ENCODE measurements around the gene MMAB. TPM values are rescaled to one million over a fixed set of nuclear protein-coding genes. Genes with fewer than 3 reads are reported as not detected.
A peak's percentile ranks its signal among the peaks of the same experiment; 100 is the strongest.

The MMAB gene
- total RNA-seq, 2 donors from 2014 or later: 12.5 to 29.7 TPM

DNA sequence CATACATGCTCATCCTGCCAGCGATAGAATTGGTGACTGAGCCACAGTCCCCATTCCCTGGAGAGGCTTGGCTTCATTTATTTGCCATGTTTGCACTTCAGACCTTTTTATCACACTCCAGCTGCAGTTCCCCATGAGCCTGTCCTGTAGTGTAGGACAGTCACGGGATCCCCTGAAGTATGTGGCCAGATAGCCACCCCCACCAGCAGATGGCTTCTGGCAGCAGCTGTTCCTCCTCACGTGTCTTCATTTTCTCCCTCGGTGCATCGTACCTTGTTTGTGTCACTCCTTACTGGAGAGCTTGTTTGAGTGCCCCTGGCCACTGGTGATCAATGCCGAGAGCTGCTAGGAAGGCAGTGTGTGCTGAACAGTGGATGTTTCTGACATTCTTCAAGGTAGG lies 55.7 kb downstream of the MMAB start:
- DNase-seq (peak in 1 of 4 donors; percentile 12), ATAC-seq (no peak)

DNA sequence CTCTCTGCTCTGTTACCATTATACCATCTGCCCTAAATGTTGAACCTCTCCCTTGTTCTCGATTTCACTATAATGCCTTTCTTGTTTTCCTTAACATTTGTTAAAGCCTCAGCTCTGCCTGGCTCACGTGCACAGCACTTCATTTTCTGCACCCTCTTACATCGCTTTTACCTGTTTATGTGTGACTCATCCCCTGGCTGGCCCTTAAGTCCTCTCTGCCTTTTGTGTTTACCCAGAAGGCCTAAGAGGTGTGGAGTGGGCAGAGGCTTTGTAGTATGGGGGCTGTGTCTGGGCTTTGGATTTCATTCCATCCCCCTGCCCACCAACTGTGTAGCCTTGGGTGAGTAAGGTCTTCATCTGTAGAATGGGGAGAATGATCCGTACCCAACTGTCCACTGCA lies 59.3 kb downstream of the MMAB start:
- H3K27ac ChIP-seq: no peak overlapping the region

More for the DNA sequence above, 55.7 kb downstream of the MMAB start:
- H3K4me3 ChIP-seq: no peak overlapping the region
- no peaks in the 10 kb centered on the region for H3K9me3 ChIP-seq
- WGBS, 2 donors: 78 to 87% methylated on average over 3 to 6 of the region's 6 CpGs
- TF ChIP-seq POLR2A (IDR thresholded peaks at IDR 0.05): no peak
- TF ChIP-seq, protein P1, sequence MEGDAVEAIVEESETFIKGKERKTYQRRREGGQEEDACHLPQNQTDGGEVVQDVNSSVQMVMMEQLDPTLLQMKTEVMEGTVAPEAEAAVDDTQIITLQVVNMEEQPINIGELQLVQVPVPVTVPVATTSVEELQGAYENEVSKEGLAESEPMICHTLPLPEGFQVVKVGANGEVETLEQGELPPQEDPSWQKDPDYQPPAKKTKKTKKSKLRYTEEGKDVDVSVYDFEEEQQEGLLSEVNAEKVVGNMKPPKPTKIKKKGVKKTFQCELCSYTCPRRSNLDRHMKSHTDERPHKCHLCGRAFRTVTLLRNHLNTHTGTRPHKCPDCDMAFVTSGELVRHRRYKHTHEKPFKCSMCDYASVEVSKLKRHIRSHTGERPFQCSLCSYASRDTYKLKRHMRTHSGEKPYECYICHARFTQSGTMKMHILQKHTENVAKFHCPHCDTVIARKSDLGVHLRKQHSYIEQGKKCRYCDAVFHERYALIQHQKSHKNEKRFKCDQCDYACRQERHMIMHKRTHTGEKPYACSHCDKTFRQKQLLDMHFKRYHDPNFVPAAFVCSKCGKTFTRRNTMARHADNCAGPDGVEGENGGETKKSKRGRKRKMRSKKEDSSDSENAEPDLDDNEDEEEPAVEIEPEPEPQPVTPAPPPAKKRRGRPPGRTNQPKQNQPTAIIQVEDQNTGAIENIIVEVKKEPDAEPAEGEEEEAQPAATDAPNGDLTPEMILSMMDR (IDR thresholded peaks at IDR 0.05): no peak
- peaks cover 0 to 21% of the 10 kb centered on the region in 2 donors for H3K36me3 ChIP-seq (replicated peaks in 1 of 2; ENCODE audit: insufficient read depth in 1 of 2, low read depth in 2 of 2)
- no peaks in the 10 kb centered on the region for H3K27me3 ChIP-seq
- no peaks in the 10 kb centered on the region for H3K4me1 ChIP-seq
- H3K27ac ChIP-seq: no peak overlapping the region
- intact Hi-C loops (cut with DNase I): no loop called here

DNA sequence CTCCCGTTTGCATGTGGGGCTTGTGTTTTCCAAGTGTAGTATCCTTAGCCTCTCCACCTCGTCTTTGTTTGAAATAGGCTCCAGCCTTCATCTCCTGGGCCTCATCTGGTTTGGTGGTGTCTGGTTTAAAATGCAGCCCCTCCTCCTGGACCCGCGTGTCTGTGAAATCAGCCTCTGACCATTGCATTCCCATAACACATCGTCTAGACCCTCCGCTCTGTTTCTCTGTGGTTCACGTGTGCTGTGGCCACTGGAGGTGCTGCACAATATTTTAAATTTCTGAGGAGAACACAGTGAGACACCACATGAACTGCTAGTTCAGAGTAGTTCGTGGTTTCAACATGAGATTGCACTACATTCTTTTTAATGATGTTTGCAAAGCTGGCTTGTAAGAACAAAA lies 60.3 kb downstream of the MMAB start:
- intact Hi-C loops (cut with DNase I): no loop called here
- DNase-seq: no peak
- 74 to 75% methylated on average over 8 of the region's 8 CpGs for WGBS, 2 donors
- no peaks in the 10 kb centered on the region for H3K4me1 ChIP-seq
- H3K9me3 ChIP-seq: no peaks in the 10 kb centered on the region
- TF ChIP-seq POLR2A (IDR thresholded peaks at IDR 0.05): no peak
- TF ChIP-seq, protein P1 (IDR thresholded peaks at IDR 0.05): no peak
- peaks cover 6 to 33% of the 10 kb centered on the region in 2 donors for H3K36me3 ChIP-seq (replicated peaks in 1 of 2; ENCODE audit: insufficient read depth in 1 of 2, low read depth in 2 of 2)
- ATAC-seq: no peak
- no peak overlapping the region for H3K27ac ChIP-seq
- H3K27me3 ChIP-seq: no peaks in the 10 kb centered on the region
- no peak overlapping the region for H3K4me3 ChIP-seq

More for the DNA sequence above, 59.3 kb downstream of the MMAB start:
- intact Hi-C loops (cut with DNase I): no loop called here
- H3K9me3 ChIP-seq: no peaks in the 10 kb centered on the region
- TF ChIP-seq, protein P1 (IDR thresholded peaks at IDR 0.05): no peak
- no peak for TF ChIP-seq POLR2A (IDR thresholded peaks at IDR 0.05)
- no peaks in the 10 kb centered on the region for H3K4me1 ChIP-seq
- H3K4me3 ChIP-seq: no peak overlapping the region
- H3K27me3 ChIP-seq: no peaks in the 10 kb centered on the region
- H3K36me3 ChIP-seq (replicated peaks in 1 of 2; ENCODE audit: insufficient read depth in 1 of 2, low read depth in 2 of 2): peaks cover 6 to 27% of the 10 kb centered on the region in 2 donors
- no peak for ATAC-seq
- no peak for DNase-seq
- WGBS, 2 donors: 87 to 90% methylated on average over 4 of the region's 4 CpGs

DNA sequence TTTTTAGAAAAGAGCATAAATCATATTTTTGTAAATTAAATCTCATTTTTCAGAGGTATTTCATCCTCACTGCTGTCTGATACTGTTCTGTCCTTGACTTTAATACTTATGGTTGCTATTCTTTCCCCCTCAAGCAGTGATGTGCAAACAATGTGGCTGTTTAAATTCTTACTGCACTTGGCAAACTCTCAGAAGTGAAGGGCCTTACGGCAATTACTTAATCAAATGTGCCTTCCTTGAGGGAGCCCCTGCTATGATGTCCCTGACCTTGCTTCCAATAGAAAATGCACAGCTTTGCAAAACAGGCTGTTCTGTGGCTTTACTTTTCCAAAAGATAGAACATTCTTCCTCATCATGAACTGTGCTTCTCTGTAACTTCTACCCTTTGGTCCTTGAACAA lies 60.7 kb downstream of the MMAB start:
- no peak overlapping the region for H3K27ac ChIP-seq
- no peaks in the 10 kb centered on the region for H3K9me3 ChIP-seq
- no peaks in the 10 kb centered on the region for H3K4me1 ChIP-seq
- 79 to 85% methylated on average over 1 of the region's 1 CpG for WGBS, 2 donors
- ATAC-seq (no peak), DNase-seq (no peak)
- intact Hi-C loops (cut with DNase I): no loop called here
- TF ChIP-seq, protein P1 (IDR thresholded peaks at IDR 0.05): no peak
- TF ChIP-seq POLR2A (IDR thresholded peaks at IDR 0.05): no peak
- peaks cover 6 to 32% of the 10 kb centered on the region in 2 donors for H3K36me3 ChIP-seq (replicated peaks in 1 of 2; ENCODE audit: insufficient read depth in 1 of 2, low read depth in 2 of 2)
- no peaks in the 10 kb centered on the region for H3K27me3 ChIP-seq
- no peak overlapping the region for H3K4me3 ChIP-seq

DNA sequence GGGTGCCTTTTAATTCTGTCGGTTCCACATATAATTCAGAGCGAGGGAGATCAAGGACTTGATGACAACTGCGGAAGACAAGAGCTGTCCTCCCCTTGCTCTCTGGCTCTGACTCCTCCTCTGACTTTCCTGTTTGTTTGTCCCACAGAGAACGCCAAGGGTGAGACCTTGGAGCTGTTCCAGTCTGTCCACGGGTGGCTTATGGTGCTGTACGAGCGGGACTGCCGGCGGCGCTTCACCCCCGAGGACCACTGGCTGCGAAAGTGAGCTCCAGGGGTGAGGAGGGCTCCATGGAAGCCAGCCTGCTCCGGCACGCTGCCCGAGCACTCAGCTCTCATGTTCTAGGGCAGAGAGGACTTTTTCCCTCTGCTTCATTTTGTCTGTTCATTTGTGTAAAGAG lies 63.1 kb downstream of the MMAB start:
- no peaks in the 10 kb centered on the region for H3K4me1 ChIP-seq
- intact Hi-C loops (cut with DNase I): no loop called here
- no peak for ATAC-seq
- no peaks in the 10 kb centered on the region for H3K27me3 ChIP-seq
- peaks cover 6 to 37% of the 10 kb centered on the region in 2 donors for H3K36me3 ChIP-seq (replicated peaks in 1 of 2; ENCODE audit: insufficient read depth in 1 of 2, low read depth in 2 of 2)
- H3K27ac ChIP-seq: no peak overlapping the region
- TF ChIP-seq POLR2A (IDR thresholded peaks at IDR 0.05): no peak
- TF ChIP-seq, protein P1 (IDR thresholded peaks at IDR 0.05): no peak
- DNase-seq: no peak
- H3K4me3 ChIP-seq: no peak overlapping the region
- 85% methylated on average over 8 to 15 of the region's 15 CpGs for WGBS, 2 donors
- no peaks in the 10 kb centered on the region for H3K9me3 ChIP-seq
